GM20000 (cell line): ENCODE results near the gene LRRC72.

Experiments
- DNase-seq: peaks from one replicate; pipeline ENCODE4 v3.0.0; 2012; ENCODE audit warnings: low spot score
- CTCF ChIP-seq: IDR thresholded peaks from 2 replicates; pipeline ENCODE4 v1.5.1; 2012; ENCODE audit warnings: mild to moderate bottlenecking, control low read depth; ENCODE audit errors: extremely low read depth, missing control alignments

Gene LRRC72

GRCh38 chr7:16562456-16563220 lies 36.0 kb downstream of the LRRC72 start:
- no peak for TF ChIP-seq CTCF
- no peak for DNase-seq

GRCh38 chr7:16563281-16564022 lies 36.8 kb downstream of the LRRC72 start:
- DNase-seq = peak; percentile 28
- no peak for TF ChIP-seq CTCF

DNA sequence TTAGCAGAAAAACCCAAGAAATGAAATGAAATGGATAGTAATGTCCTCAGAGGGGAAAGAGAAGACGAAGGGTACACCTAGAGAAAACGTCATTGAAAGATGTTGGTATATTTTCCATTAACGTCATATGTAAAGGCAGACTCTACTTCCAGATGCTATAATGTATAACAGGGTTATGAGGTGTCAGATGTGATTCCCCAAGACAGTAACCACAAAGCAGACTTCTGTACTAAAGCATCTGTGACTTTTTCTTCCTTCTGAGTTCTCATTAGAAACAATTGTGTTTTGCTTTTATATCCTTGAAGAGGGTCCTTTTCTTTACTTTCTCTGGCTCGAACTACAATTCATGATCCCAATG lies 37.4 kb downstream of the LRRC72 start:
- no peak for TF ChIP-seq CTCF
- no peak for DNase-seq

GRCh38 chr7:16564909-16565426 lies 38.3 kb downstream of the LRRC72 start:
- DNase-seq = peak; percentile 60
- TF ChIP-seq CTCF = peak; percentile 51

- DNase-seq = no peak
- no peak for TF ChIP-seq CTCF
These were observed 45.3 kb downstream of the LRRC72 start for GRCh38 chr7:16571941-16572340.

DNA sequence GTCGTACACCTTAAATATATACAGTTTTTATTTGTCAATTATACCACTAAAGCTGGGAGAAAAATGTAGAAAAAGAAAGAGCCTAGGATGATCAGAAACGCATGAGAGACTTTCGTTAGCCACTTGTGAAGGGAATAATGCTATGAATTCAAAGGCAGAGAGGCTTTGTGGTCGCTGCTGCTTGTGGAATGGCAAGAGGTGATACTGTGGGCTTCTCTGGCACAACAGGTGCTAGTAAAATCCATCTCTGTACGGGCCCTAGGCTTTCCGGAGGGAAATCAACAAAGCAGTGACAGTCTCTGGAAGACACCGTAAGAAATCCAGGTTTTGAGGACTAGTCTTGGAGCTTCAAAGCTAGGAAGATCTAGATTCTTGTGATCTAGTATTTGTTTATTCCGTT lies 52.6 kb downstream of the LRRC72 start:
- no peak for TF ChIP-seq CTCF
- no peak for DNase-seq

DNA sequence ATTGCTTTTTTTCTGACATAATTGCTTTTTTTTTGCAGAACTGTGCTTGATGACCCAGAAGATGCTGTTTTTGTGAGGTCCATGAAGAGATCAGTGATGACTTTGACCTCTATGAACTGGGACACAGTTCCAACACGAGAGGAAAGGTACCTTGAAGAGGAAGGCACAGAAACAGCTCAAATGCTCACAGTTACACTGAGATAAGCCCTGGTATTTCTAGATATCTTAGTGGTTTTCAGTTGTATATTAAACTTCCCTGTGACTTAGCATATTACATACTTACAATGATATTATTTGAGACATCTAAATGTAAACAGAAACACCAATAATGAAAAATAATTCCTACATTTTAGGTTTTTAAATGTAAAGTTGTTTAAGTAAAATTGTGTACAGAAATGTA lies 54.7 kb downstream of the LRRC72 start:
- DNase-seq = no peak

More for the DNA sequence above, 54.7 kb downstream of the LRRC72 start:
- no peak for TF ChIP-seq CTCF
